HTERT RPE-1 (cell line): Measurements from ENCODE around the gene RPRD2.
"Not testable (repeated sequence)": the region's sequence is repeated elsewhere in the genome, so short reads cannot be mapped to it uniquely, and the experiment has no call there.

Source experiments
- in situ Hi-C: fragments of 300-500 bp; cut with MboI; formaldehyde crosslinking; loops from 4 replicates; pipeline ENCODE4 v1.14.3; 2020; ENCODE audit warnings: low sequenced_read_pairs

The RPRD2 gene

DNA sequence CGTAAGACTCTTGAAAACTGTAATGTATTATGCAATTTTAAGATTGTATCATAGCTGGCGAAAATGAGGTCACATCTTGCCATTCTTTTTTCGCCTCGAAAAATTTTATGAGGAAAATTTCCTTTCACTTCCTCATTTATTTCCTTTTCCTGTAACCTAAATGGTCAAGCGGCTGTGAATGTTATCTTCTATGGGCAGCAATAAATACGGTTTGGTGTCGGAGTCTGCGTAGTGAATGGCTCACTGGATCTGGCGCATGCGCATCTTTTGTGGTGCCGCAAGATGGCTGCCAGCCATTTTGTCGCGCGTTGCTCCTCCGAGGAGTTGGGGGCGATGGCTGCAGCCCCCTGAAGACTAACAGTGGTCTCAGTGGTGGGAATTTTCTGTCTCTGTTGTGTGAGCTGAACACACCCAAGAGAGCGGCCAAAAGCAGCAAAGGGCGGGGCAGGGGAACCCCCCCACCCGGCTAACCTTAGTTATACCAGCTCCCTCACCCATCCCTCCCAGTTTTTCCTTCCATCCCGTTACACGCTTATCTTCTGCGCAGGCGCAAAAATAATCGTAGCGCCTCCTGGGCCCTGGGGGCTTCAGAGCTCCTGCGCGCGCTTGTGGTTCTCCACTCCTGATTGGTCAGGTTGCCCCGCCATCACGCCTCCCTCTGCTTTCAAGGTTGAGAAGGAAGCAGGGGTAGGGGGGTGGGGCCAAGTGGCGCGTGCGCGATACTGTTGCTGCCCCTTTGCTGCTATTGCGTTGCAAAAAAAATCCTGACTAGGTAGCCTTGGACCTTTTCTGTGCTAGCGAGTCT lies at the start of gene RPRD2:
Gene RPRD2 (plus strand): TSS at position 722 of the 805 bp plus-strand sequence. CDS start 568 bp downstream, outside the sequence.
- in situ Hi-C loops = no loop called here

DNA sequence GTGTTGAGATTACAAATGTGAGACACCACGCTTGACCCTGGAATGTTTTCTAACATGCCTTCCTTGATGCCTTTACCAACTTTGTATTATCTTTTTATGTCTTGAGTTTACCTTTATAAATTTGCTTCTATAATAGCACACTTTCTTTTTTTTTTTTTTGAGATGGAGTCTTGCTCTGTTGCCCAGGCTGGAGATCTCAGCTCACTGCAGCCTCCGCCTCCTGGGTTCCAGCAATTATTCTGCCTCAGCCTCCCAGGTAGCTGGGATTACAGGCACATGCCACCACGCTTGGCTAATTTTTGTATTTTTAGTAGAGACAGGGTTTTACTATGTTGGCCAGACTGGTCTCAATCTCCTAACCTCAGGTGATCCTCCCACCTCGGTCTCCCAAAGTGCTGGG lies 49.3 kb upstream of the RPRD2 start:
- in situ Hi-C loops = not testable (repeated sequence)

DNA sequence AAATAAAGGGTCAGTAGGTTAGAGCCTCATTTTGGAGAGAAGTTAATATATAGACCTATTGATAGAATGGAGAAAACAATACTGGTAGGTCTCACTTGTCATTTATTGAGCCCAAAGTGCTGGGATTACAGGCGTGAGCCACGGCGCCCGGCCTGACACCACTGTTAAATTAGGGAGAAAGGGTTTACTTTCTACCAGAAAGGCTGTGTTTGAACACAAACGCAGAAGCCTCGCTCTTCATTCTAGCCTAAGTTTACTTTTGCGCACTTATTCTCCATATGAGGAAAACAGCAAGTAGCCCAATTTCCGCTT lies 43.3 kb upstream of the RPRD2 start:
- in situ Hi-C loops = no loop called here

DNA sequence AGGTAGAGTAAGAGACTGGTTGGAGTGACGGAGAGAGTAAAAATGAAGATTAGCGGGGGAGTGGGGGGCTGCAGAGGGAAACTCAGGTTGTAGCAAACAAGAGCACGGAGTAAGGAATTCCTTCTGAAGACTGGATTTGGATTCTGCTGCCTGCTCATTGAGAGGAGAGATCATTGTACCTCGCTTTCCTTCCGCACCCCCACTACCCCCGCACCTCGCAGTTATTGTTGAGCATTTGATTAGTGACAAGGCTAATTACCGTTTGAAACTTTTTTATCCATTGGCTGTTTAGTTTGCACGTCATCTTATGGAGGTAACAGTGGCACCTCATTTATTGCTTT lies 42.2 kb upstream of the RPRD2 start:
- in situ Hi-C loops = no loop called here

DNA sequence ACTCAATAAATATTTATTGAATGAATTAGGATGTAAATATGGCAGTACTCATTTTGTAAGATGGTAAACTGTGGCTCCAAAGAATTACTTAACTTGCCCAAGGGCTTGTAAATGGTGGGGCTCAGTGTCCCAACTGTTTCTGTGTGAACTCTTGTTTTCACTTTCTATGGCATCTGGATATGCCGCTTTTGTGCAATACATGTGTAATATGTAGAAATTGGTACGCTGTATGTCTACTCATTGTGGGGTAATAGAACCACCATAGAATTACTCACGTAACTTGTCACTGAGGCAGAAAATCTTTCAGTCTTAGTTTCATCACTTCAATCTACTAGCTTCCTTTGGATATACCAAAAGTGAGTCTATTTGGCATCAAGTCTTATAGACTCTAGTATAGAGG lies 41.6 kb upstream of the RPRD2 start:
- in situ Hi-C loops = no loop called here

DNA sequence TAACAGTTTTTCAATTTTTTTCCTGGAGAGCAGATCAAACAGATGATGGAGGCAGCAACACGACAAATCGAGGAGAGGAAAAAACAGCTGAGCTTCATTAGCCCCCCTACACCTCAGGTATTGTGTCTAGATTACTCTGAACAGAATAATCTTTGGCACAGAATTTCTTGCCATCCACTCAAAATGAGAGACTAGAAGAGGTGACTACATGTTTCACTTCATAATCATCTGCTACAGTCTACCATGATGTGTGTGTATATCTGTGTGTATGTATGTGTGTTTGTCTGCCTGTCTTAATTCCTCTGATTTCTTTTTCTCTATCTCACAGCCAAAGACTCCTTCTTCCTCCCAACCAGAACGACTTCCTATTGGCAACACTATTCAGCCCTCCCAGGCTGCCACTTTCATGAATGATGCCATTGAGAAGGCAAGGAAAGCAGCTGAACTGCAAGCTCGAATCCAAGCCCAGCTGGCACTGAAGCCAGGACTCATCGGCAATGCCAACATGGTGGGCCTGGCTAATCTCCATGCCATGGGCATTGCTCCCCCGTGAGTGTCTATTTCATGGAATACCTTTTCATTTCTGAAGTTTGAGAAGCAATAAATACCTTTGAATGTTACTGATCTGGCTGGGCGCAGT lies 31.2 kb upstream of the RPRD2 start:
- in situ Hi-C loops = no loop called here

DNA sequence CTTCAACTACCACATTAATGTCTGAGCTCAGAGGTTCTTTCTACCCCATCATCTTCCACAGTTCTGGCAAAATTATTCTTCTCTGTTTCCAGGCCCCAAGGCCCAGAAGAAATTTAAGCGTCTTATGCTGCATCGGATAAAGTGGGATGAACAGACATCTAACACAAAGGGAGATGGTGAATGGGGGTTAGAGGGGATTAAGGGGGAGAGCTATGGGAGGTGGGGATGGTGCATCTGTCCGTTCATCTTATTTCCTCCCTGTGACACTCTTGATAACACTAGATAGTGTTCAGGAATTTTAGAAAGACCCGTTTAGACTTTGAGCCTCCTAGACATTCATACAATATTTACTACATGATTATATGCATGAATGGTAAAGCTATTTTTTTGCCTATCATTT lies 17.6 kb upstream of the RPRD2 start:
- in situ Hi-C loops = no loop called here

DNA sequence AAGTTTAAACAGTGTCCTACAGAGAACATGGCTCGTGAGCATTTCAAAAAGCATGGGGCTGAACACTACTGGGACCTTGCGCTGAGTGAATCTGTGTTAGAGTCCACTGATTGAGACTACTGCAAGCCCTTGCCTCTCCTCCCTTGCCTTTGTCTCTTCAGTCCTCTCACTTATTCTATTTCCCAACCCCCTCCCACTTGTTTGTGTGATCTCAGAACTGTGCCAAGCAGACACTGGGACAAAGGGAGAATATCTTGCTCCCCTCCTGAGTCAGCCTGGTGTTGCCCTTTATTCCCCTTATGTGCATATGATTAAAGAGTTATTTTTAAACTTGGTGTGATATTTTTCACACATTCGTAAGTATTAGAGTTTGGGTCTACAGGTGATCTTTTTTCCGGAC lies 11.1 kb upstream of the RPRD2 start:
- in situ Hi-C loops = no loop called here

DNA sequence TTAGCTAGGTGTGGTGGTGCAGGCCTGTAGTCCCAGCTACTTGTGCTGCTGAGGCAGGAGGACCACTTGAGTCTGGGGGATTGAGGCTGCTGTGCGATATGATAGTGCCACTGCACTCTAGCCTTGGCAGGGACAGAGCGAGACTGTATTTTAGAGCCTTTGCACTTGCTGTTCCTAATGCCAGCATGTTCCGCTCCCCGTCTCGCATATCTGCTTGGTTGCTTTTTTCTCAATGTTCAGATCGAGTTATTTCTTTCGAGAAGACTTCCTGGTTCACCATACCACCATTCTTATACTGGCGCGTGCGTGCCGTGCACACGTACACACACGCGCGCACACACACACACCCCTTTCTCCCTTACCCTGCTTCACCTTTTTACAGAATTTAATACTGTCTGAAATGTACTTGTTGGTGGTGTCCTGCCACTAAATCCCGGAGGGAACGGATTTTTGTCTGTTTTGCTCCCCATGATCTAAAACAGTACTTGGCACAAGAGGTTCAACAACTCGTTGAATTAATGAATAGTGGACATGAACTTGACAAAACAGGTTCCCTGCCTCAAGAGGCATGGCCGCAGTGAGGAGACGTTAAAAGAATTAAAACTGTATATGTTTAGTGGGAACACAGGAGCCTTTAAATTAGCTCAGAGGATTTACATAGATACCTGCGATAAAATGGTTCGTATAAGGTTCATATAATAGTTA lies 1.1 kb upstream of the RPRD2 start:
- in situ Hi-C loops = no loop called here

DNA sequence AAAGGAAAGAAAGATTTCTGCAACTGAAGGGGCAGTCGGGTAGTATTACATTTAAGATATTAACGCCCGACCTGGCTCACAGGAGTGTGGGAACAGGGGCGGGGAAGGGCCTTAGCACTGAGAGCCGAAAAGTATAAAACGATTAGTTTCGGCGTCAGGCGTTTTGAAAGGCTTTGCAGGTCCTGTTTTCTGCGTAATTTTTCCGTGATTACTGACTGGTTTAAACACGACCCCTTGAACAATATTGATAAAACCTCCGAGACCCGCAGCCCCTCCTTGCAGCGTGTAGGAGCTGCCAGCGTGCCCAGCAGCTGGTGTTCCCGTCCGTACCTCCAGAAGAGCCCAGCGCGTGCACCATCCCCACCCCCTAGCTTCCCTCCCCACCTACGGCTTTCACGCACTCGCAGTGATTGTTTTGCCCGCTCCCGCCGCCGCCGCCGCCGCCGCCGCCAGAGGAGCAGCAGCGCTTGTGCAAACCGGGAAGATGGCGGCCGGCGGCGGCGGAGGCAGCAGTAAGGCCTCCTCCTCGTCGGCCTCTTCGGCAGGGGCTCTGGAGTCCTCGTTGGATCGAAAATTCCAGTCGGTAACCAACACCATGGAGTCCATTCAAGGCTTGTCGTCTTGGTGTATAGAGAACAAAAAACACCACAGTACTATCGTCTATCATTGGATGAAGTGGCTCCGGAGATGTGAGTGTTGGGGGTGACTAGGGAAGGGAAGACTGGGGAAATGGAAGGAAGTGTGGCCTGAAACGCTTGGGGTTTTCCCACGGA lies 470 bp downstream of the RPRD2 start:
- in situ Hi-C loops = no loop called here

DNA sequence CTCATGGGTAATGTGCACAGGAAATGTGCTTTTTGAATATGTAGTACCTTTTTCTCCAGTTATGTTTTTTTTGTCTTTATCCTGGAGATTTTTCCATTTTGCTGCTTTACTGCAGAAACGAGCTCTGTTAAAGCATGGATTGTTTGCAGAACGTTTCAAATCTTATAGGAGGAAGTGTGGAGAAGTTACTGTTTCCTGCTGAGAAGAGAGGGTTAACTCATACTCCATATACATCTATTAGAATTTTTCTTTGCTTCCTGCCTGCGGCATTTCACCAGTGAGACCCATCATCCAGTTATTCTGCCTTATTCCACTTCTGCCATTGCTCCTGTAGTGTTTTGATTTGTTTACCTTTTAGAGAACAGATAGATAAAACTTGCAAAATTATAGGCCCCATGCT lies 2.0 kb downstream of the RPRD2 start:
- in situ Hi-C loops = no loop called here

DNA sequence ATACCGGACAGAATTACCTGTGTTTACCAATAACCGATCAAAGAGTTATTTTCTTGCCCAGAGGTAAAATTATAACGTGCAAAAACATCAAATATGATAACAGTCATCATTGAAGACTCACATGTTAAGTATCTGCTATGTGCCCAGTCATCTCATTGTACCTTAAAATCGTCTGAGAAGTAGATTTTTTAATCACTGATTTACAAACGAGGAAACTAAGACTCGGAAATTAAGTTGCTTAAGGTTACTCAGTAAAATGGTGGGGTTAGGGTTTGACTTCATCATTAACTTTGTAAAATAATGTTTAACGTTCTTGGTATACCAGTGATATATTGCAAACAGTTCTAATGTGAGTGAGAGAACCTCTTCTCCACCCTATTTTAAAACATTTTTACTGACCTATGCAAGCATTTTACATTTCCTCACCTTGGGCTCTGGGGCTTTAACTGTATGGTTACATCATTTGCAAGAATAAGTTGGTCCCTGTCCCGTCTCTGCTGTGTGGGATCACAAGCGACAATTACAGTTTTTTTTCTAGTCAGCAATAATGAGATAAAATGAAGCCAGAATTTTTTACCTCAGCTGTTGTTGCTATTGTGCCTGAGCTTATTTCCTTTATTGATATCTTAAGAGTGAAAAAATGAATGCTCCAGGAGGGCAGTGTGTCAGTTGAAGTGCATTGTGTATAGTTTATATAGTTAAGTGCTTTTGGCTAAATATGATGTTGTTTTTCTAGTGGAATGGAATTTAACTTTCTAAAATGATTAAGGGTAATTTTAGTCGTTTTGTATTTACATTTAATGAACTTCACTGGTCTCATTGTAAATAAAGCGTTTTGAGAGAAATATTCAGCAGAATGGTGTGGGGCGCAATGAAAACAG lies 2.7 kb downstream of the RPRD2 start:
- in situ Hi-C loops = no loop called here

DNA sequence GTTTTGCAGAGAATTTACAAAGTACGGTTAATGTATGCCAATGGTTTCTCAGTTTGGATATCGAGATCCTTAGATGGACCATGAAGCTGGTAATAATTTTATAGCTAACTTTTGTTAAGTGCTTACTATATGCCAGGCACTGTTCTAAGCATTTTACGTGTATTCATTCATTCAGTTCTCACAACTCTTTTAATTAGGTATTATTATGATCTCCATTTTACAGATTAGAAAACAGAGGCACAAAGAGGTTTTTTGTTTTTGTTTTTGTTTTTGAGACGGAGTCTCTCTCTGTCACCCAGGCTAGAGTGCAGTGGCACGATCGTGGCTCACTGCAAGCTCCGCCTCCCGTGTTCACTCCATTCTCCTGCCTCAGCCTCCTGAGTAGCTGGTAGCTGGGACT lies 7.2 kb downstream of the RPRD2 start:
- in situ Hi-C loops = no loop called here

DNA sequence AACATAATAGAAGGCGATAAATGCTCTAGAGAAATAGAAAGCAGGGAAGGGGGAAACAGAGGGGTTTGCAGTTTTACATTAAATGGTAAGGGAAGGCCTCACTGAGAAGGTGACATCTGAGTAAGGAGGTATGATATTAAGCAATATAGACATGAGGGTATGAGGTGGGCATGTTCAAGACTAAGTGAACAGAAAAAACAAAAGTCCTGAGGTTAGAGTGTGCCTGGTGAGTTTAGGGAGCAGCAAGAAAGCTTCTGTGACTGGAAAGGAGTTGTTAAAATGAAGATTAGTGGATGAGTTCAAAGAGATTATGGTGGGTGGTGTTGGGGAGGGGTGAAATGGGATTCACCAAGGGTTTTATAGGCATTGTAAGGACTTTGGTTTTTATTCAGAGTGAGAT lies 8.6 kb downstream of the RPRD2 start:
- in situ Hi-C loops = no loop called here

DNA sequence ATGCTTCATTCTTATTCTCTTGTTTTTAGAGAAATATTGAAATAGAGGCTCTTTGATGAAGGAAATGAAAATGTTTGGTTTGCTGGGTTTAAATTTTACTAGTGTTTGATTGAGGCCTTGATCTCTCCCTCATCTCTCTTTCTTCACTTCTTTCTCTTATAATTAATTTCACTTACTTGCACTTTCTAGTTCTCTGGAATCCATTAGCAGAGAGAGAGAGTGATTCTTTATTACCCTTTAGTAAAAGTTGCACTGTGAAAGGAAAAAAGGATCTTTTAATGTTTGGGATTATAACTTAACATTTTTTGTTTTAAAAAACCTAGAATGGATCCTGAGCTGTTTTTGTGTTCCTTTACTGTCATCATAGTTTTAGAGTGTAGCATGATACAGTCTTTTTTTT lies 12.2 kb downstream of the RPRD2 start:
- in situ Hi-C loops = no loop called here

DNA sequence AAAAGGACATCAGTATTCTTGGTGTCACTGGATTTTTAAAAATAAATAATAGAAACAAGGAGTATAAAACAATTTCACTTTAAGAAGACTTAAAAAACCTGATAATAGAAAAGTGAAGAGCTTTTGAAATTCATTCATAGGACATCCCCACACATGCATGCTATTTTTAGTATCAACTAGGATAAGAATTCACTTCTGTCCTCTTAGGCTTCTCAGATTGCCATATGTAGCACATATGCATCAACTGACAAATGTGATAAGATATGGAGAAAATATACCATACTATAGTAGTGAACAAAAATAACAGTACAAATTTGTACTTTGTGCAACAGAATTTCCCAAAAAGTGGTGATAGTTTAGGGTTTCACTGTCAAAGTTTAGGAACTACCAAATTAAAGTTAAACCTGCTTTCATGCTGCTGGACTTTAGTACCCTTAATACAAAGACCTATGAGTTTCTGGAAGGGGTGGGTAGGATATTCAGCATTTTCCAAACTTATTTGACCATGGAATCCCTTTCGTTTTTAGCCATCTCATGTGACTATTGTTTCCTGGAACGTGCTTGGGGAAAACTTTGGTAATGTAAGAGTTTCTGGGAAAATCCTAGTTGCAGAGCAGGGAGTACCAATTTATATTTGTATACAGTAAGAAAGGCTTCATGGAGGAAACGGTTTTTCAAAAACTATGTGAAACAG lies 19.8 kb downstream of the RPRD2 start:
- in situ Hi-C loops = no loop called here

DNA sequence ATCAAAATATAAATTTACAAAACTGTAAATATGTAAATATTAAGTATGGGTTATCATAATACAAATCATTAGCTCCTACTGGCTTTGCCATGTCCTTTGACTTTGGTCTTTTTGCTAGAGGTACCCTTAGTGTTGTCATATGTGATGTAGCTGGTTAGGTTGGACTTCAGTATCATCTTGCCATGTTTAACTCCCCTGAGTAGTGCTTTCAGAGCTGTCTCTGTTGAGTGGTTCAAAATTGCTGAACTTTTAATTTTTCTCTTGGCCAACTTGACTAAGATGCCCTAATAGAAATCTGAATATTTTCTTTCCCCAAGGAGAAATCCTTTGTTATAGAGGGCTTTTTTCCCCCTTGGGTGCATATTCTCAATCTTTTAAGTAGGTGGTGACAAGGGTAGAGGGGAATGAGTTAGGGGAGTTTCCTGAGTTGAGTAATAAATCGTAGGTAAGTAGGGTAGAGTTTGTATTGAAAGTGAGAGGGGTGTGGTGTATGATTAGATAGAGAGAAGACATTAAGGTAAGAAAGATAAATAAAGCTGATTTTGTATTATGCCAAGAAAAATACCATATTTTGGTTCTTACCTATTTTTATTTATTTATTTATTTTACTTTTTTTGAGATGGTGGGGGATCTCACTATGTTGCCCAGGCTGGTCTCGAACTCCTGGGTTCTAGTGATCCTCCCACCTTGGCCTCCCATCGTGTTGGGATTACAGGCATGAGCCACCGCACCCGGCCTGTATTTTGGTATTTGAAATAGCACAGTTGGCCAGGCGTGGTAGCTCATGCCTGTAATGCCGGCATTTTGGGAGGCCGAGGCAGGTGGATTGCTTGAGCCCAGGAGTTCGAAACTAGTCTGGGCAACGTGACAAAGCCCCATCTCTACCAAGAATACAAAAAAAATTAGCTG lies 21.8 kb downstream of the RPRD2 start:
- in situ Hi-C loops = no loop called here

DNA sequence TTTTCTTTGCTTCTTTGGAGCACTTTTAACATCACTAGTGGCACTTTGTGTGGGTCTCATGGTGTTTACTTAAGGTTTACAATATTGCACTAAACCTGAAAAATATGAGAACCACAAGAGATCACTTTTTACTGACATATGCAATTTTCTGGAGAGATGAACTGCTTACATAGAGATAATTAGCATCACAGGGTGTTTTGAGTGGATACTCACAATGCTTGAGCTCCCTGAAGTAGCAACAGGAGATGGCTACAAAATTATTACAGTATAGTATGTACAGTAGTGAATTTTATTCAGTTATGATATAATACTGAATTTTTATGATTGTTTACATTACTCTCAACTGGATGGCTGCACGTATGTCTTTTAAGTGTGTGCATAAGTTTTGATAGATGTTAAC lies 22.6 kb downstream of the RPRD2 start:
- in situ Hi-C loops = no loop called here

DNA sequence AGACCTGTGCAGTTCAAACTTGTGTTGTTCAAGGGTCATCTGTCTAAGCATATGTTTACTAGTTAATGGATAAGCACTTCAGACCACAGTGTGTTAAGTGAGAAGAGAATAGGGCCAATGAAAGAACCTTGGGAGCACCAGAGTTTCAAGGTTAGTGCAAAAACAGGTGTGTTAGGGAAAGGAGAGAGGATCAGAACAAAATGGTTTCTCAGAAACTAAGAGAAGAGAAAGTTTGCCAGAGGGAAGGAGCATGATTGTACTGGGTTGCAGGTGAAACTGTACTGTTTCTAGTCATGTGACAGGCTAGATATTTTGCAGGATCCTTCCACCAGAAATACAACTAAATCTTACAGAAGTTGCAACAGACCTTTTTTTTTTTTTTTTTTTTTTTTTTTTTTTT lies 23.3 kb downstream of the RPRD2 start:
- in situ Hi-C loops = no loop called here
